Stimulated activated CD4-positive, alpha-beta T cell treated with anti-CD3 and anti-CD28 coated beads, Interleukin-4, amount 100 ng/mL, for 48 hours (primary cell): ENCODE measurements around the gene PTPN13.

Source experiments
- DNase-seq, 2 donors: peaks; one replicate each; pipeline ENCODE4 v3.0.0-alpha.2; 2020; ENCODE audit warnings: low read depth in 2 of 2

Gene PTPN13

GRCh38 chr4:86593688-86594558 lies at the start of gene PTPN13:
TSS of gene PTPN13 (plus strand) at chr4:86594315. CDS start at chr4:86635257, 40,942 bp downstream.
- peak; percentile 44 to 69 for DNase-seq

GRCh38 chr4:86547140-86547539 lies 47.0 kb upstream of the PTPN13 start:
- no peak for DNase-seq

- no peak for DNase-seq
Measured at GRCh38 chr4:86549163-86549788, 44.8 kb upstream of the PTPN13 start.

GRCh38 chr4:86551387-86551786 lies 42.7 kb upstream of the PTPN13 start:
- no peak for DNase-seq

- DNase-seq, result no peak
Measured at GRCh38 chr4:86554646-86555045, 39.5 kb upstream of the PTPN13 start.

DNA sequence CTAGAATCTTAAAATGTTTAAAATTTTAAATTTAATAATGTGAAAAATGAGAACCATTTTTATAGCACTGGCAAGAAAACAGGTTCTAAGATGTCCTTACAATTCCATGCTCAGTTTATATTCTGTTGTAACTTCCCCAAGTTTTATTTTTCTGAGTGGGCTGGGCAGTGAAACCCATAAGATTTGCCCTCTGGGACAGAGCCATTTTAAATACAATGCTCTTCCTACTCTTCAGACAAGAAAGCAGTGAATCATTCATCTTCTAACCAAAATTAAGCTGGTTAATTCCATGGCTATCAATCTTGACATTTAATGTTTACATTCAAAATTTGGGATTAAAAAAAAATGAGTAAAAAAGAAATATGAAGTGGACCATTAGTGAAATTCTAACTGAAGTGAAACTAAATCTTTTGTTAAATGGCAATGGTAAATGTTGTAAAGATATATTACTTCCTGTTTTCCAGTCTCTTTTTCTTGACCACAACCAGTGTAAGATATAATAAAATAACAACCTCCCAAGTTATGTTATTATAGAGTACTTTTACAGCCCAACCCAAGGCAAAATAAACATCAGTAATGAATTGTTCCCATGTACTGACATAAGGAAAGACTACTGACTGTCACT lies 37.2 kb upstream of the PTPN13 start:
- no peak for DNase-seq

DNA sequence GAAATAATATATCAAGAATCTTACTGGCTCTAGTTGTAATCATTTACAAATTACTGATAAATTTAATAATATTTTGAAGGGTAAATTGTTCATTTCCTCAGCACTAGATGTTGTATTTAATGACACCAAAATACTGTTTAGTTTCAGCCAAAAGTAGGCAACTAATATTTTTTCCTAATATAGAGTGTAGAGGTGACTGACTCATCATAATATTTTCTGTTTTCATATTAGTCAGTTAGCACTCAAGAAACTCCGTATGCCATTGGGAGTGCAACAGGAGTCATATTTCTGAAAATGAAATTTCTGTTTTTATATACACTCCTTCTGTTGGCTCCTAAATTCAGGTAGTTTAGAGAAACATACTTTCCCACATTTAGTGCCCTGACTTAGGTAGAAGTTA lies 36.6 kb upstream of the PTPN13 start:
- DNase-seq, result no peak

DNA sequence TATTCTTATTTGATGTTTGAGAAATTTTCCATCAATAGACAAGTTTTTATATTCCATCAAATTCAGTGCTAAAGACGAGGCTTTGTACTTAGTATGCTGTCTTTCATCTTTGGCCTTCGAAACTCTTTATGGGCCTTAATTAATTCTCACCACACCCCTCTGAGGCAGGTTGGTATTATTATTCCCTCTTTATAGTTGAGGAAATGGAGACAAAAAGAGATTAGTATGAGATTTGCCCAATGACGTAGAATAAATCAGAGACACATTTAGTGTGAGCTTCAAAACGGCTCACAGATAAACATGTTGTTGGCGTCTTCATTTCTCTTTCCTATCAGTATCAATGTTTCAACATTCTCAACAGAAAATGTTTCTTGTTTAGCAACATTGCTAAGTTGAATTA lies 35.9 kb upstream of the PTPN13 start:
- DNase-seq, result no peak

DNA sequence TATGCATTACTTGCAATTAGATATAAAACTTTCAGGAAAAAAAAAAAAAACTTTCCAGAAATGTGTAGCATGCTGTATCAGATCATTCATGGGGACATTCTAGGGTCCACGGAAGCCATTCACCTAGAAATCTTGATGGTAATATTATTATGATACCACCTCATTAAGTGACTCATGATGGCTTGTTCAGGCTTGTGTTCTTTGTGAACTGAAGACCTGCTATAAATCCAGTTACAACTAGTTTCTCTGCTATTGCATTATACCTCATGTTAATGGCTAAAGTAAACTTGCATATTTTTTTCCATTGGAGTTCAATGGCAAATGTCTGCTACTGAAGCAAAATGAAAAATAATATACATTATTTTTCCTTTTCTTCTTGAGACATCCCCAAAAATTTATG lies 35.3 kb upstream of the PTPN13 start:
- no peak for DNase-seq

DNA sequence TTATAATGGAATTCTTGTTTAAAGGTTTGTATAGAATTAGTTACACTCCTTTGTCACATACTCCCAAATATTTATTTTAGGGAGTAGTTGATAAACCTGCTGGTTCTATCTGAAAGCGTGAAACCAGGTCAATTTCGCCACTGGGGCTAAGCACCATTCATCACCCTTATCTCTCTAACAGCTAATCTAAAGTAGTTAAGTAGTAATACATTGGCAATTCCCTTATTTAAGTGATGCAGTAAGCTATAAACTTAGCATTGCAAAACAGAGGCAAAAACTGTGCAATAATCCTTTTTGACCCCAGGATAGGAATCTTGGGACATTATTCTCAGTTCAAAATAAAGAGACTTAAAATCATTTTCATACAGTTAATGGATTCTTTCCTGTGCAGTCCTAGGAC lies 33.7 kb upstream of the PTPN13 start:
- DNase-seq, result no peak

GRCh38 chr4:86561256-86561655 lies 32.9 kb upstream of the PTPN13 start:
- DNase-seq, result no peak

DNA sequence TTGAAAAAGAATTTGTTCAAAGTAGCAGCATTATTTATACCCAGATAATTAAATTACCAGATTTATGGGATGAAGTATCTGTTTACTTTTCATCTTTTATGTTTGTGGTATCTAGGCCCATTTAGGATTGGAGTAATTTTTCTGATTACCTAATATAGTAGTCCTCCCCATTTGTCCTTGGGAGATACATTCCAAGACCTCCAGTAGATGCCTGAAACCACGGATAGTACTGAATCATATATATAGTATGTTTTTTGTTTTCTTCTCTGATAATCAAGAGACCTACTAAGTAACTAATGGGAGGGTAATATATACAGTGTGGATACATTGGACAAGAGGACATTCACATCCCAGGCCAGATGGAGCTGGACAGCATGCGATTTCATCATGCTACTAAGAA lies 30.7 kb upstream of the PTPN13 start:
- no peak for DNase-seq

GRCh38 chr4:86564795-86565194 lies 29.3 kb upstream of the PTPN13 start:
- no peak for DNase-seq

- no peak for DNase-seq
Measured at GRCh38 chr4:86565651-86566050, 28.5 kb upstream of the PTPN13 start.

DNA sequence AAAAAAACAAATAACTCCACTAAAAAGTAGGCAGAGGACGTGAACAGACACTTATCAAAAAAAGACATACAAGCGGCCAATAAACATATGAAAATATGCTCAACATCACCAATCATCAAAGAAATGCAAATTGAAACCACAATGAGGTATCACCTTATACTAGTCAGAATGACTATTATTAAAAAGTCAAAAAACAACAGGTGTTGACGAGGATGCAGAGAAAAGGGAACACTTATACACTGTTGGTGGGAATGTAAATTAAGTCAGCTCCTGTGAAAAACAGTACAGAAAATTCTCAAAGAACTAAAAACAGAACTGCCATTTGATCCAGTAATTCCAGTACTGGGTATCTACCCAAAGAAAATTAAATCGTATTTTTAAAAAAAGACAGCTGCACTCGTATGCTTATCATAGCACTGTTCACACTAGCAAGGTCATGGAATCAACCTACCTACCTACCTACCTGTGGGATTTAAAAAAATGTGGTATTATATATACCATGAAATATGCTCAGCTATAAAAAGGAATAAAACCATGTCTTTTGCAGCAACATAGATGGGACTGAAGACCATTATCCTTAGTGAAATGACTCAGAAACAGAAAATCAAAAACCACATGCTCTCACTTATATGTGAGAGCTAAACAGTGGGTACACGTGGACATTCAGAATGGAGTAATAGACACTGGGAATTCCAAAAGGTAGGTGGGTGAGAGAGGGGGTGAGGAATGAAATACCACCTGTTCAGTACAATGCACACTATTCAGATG lies 24.8 kb upstream of the PTPN13 start:
- no peak for DNase-seq

- no peak for DNase-seq
Measured at GRCh38 chr4:86579941-86580340, 14.2 kb upstream of the PTPN13 start.

- DNase-seq, result no peak
Measured at GRCh38 chr4:86582410-86582809, 11.7 kb upstream of the PTPN13 start.

GRCh38 chr4:86586160-86586572 lies 7.9 kb upstream of the PTPN13 start:
- DNase-seq, result no peak

- no peak for DNase-seq
Measured at GRCh38 chr4:86586626-86587380, 7.3 kb upstream of the PTPN13 start.

DNA sequence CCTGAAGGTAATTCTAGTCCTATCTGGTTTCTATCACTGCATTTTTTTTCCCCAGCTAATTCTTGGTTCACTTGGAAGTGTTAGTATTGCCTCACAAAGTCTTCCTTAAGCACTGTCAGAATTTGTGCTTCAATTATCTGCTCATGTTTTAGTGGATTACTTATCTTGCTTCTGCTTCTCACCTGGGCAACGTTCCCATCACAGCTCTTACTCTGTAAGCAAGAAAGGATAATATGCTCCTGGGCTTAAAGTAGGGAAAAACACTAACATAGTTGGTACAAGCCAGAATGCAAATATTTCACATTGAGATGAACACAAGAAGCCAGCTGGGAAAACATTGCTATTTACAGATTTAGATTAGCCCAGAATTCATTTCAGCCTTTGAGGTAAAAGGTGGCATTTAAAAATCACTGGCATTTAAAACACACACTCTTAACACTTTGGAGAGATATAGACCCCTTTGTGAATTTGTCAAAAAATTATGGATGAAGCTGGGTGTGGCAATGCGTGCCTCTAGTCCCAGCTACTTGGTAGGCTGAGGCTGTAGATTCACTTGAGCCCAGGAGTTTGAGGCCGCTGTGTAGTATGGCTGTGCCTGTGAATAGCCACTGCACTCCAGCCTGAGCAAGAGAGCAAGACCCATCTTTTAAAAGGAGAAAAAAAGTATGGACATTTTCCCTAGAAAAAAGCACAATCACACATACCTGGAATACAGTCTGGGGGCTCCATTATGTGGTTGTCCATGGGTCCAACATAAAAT lies 6.6 kb upstream of the PTPN13 start:
- DNase-seq, result no peak
